T-helper 1 cell treated with Interleukin-12 subunit alpha and Interleukin-12 subunit beta and Interleukin-4 antibody, amounts not matched to agents 30 μg/mL and 1 μg/mL, for 36 hours (primary cell): Measurements from ENCODE around the gene RAVER2.
"Not testable (repeated sequence)": the region's sequence is repeated elsewhere in the genome, so short reads cannot be mapped to it uniquely, and the experiment has no call there.

ENCODE experiments used
- H3K27ac Mint-ChIP-seq: one replicate; pipeline ENCODE4 v1.8.0; 2021; ENCODE audit warnings: mild to moderate bottlenecking, mixed read lengths
- H3K27me3 Mint-ChIP-seq: one replicate; pipeline ENCODE4 v1.8.0; 2021; ENCODE audit warnings: low read depth, mixed read lengths
- H3K36me3 Mint-ChIP-seq: one replicate; pipeline ENCODE4 v1.8.0; 2021; ENCODE audit warnings: low read depth, mixed read lengths
- H3K4me1 Mint-ChIP-seq: one replicate; pipeline ENCODE4 v1.8.0; 2021; ENCODE audit warnings: low read depth, mixed read lengths
- H3K4me3 Mint-ChIP-seq: one replicate; pipeline ENCODE4 v1.8.0; 2021; ENCODE audit warnings: mild to moderate bottlenecking, moderate library complexity, mixed read lengths
- H3K9me3 Mint-ChIP-seq: one replicate; pipeline ENCODE4 v1.8.0; 2021; ENCODE audit warnings: mixed read lengths

RAVER2 gene

DNA sequence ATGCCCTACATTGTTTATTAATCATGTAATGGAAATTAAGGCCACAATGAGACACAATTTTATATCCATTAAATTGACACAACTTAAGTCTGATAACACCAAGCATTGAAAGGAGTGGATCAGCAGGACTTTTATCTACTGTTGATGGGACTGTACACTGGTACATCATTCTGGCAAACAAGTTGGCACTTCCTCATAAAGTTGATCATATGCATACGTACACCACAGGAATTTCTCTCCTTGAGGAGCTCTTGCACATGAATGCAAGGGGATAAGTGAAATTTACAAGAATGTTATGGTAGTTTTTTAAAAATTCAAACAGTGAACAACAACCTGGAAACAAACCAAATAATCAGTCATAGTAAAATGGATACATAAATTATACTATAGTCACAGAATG, 20.1 kb downstream of the RAVER2 start:
- no peaks in the 10 kb centered on the region for H3K9me3 Mint-ChIP-seq
- no peaks in the 10 kb centered on the region for H3K27me3 Mint-ChIP-seq
- no peak overlapping the region for H3K27ac Mint-ChIP-seq
- H3K36me3 Mint-ChIP-seq = no peaks in the 10 kb centered on the region
- H3K4me1 Mint-ChIP-seq = no peaks in the 10 kb centered on the region
- H3K4me3 Mint-ChIP-seq = no peak overlapping the region

DNA sequence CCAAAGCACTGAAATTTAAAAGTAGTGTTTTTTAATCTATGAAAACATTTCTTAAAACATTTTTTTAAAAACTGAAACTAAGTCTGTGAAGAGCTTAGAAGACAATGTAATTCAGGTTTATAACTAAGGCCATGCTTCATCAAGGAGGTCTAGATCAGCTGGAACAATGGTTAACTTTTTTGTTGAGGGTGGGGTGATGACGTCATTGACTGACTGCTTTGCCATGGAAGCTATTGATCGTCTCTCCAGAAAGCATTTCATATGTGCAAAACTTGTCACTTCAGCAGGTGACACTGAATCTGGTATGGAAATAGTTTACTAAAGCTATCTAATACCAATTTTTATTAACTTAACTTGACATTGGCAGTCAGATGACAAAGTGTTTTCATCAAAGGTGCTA, 21.0 kb downstream of the RAVER2 start:
- H3K27me3 Mint-ChIP-seq = no peaks in the 10 kb centered on the region
- no peaks in the 10 kb centered on the region for H3K36me3 Mint-ChIP-seq
- peaks cover 7% of the 10 kb centered on the region for H3K9me3 Mint-ChIP-seq
- no peak overlapping the region for H3K27ac Mint-ChIP-seq
- H3K4me3 Mint-ChIP-seq = no peak overlapping the region
- no peaks in the 10 kb centered on the region for H3K4me1 Mint-ChIP-seq

DNA sequence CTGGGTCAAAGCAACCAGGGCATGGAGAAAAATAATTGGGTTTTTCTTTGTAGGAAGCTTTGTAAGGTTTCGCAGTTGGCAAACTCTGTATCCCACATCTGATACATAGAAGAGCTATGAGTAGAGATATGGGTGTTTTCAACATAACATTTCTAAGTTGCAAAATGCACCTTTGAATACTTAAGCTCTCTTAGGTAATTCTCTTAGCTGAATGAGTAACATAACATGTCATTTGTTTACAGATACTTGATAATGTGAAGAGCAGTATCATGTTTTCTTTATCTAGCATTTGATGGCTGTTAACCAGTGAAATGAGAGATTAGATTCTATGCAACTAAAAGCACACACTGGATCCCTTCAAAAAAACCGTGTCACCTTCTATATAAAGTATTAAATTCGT, 21.6 kb downstream of the RAVER2 start:
- Mint-ChIP-seq H3K27ac (no peak overlapping the region), H3K27me3 (no peaks in the 10 kb centered on the region), H3K4me3 (no peak overlapping the region), H3K9me3 (peaks cover 7% of the 10 kb centered on the region), H3K4me1 (no peaks in the 10 kb centered on the region), H3K36me3 (no peaks in the 10 kb centered on the region)

DNA sequence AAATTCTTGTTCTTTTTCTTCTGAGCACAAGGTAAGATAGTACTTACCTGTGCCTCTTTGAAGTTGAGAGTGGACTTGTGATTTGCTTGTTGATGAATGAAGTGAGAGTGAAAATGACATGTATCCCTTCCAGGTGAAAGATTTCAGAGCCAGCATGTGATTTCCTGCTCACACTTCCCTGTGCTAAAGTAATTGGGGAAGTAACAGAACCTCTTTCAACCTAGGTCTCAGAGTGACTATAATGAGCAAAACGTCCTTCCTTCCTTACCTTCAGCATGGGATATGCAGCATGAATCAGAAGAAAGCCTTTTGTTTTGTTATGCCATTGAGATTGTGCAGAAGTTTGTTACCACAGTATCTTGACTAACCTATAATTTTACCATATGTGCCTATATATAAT, 24.6 kb downstream of the RAVER2 start:
- H3K27me3 Mint-ChIP-seq = no peaks in the 10 kb centered on the region
- H3K4me3 Mint-ChIP-seq = no peak overlapping the region
- H3K36me3 Mint-ChIP-seq = no peaks in the 10 kb centered on the region
- H3K4me1 Mint-ChIP-seq = no peaks in the 10 kb centered on the region
- H3K9me3 Mint-ChIP-seq = peaks cover 14% of the 10 kb centered on the region
- no peak overlapping the region for H3K27ac Mint-ChIP-seq

DNA sequence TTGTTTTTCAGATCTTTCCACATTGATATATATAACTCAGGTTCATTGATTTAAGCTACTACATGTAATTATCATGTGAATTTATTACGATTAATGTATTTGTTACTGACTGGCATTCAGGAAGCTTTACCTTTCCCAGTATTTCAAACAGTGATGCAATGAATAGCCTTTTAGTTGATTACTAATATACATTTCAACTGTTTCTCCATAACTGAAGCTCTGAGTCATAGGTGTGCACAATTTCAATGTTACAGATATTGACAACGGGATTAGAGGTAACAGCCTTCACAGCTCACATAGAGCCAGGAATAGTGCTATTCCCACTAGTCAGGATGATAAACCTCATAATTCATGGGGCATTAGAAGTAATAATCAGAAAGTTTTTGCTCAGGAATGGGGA, 25.1 kb downstream of the RAVER2 start:
- Mint-ChIP-seq H3K36me3 (no peaks in the 10 kb centered on the region), H3K27me3 (no peaks in the 10 kb centered on the region), H3K27ac (no peak overlapping the region), H3K9me3 (peaks cover 14% of the 10 kb centered on the region), H3K4me3 (no peak overlapping the region), H3K4me1 (no peaks in the 10 kb centered on the region)

DNA sequence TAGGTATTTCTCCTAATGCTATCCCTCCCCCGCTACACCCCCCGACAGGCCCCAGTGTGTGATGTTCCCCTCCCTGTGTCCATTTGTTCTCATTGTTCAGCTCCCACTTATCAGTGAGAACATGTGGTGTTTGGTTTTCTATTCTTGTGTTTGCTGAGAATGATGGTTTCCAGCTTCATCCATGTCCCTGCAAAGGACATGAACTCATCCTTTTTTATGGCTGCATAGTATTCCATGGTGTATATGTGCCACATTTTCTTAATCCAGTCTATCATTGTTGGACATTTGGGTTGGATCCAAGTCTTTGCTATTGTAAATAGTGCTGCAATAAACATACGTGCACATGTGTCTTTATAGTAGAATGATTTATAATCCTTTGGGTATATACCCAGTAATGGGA, 28.4 kb downstream of the RAVER2 start:
- not testable (repeated sequence) for H3K27ac Mint-ChIP-seq, H3K4me1 Mint-ChIP-seq, H3K27me3 Mint-ChIP-seq, H3K36me3 Mint-ChIP-seq, H3K4me3 Mint-ChIP-seq
- peaks cover 14% of the 10 kb centered on the region for H3K9me3 Mint-ChIP-seq

DNA sequence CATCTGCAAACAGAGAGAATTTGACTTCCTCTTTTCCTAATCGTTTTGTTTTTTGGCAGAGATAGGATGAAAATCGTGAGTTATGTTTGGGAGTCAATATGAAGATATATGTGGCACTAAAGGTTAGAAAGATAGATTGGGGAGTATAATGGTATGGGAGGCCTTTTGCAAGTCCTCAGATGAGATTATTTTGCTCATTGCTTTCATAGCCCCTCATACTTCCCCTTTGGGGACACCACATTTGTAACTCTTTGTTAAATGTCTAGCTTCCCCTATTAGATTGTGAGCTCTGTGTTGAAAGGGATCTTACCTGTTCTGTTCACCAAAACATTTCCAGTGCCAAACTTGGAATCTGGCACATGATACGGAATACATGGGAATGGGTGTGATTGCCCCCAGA, 30.2 kb downstream of the RAVER2 start:
- no peak overlapping the region for H3K27ac Mint-ChIP-seq
- H3K36me3 Mint-ChIP-seq = no peaks in the 10 kb centered on the region
- H3K9me3 Mint-ChIP-seq = peaks cover 14% of the 10 kb centered on the region
- H3K27me3 Mint-ChIP-seq = peaks cover 3% of the 10 kb centered on the region
- H3K4me1 Mint-ChIP-seq = no peaks in the 10 kb centered on the region
- H3K4me3 Mint-ChIP-seq = no peak overlapping the region

DNA sequence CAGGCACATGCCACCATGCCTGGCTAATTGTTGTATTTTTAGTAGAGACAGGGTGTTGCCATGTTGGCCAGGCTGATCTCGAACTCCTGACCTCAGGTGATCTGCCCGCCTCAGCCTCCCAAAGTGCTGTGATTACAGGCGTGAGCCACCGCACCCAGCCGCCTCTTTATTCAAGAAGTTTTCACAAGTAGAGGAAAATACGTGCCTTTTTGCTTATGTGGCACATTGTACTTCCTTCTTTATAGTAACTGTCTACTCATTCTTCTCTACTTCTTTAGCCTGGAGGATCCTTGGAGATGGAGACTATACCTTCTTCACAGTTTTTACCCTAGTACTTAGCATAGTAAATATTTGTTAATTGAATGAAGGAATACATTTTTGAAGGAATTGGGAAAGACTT, 37.2 kb downstream of the RAVER2 start:
- H3K4me3 Mint-ChIP-seq, H3K4me1 Mint-ChIP-seq, H3K36me3 Mint-ChIP-seq: not testable (repeated sequence)

DNA sequence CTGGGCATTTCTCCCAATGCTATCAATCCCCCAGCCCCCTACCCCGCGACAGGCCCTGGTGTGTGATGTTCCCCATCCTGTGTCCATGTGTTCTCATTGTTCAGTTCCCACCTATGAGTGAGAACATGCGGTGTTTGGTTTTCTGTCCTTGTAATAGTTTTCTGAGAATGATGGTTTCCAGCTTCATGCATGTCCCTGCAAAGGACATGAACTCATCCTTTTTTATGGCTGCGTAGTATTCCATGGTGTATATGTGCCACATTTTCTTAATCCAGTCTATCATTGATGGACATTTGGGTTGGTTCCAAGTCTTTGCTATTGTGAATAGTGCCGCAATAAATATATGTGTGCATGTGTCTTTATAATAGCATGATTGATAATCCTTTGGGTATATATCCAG, 38.0 kb downstream of the RAVER2 start:
- H3K9me3 Mint-ChIP-seq, H3K27ac Mint-ChIP-seq, H3K4me3 Mint-ChIP-seq, H3K4me1 Mint-ChIP-seq, H3K36me3 Mint-ChIP-seq, H3K27me3 Mint-ChIP-seq: not testable (repeated sequence)

More for the DNA sequence above, 37.2 kb downstream of the RAVER2 start:
- not testable (repeated sequence) for H3K27ac Mint-ChIP-seq, H3K27me3 Mint-ChIP-seq, H3K9me3 Mint-ChIP-seq

DNA sequence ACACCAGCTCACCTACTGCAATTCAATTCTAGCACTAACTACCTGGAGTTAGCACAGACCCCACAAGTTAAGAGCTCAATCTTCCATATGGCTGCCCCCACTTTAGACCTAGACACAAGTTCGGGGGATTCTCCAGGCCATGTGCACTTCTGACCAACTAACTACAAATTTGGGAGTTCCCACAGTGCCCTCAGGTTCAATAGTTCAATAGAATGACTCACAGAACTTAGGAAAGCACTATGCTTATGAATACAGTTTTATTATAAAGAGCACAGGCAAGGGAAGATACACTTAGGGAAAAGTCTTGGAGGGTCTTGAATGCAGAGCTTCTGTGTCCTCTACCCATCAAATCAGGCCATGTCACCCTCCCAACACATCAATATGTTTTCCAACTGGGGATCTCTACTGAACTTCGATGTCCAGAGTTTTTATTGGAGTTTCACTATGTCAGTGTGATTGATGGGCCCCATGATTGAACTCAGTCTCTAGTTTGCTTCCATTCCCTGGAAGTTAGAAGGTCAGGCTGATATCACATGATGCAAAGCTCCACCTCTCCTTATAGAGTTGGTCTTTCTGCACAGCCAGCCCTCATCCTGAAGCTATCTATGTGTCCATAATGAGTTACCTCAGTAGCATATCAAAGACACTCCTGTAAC, 46.1 kb downstream of the RAVER2 start:
- no peaks in the 10 kb centered on the region for H3K36me3 Mint-ChIP-seq
- no peak overlapping the region for H3K4me3 Mint-ChIP-seq
- no peaks in the 10 kb centered on the region for H3K4me1 Mint-ChIP-seq
- H3K9me3 Mint-ChIP-seq = peaks cover 26% of the 10 kb centered on the region
- H3K27me3 Mint-ChIP-seq = no peaks in the 10 kb centered on the region
- H3K27ac Mint-ChIP-seq = no peak overlapping the region

DNA sequence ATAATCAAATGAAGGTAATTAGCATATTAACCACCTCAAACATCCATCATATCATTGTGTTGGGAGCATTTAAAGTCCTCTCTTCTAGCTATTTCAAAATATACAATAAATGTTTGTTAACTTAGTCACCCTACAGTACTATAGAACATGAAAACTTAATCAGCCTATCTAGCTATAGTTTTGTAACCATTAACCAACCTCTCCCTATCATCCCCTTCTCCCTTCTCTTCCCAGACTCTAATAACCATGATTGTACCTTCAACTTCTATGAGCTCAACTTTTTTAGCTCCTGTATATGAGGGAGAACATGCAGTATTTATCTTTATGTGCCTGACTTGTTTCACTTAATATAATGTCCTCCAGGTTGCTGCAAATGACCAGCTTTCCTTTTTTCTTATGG, 54.0 kb downstream of the RAVER2 start:
- Mint-ChIP-seq H3K4me3 (no peak overlapping the region), H3K4me1 (no peaks in the 10 kb centered on the region), H3K27me3 (peaks cover 7% of the 10 kb centered on the region), H3K9me3 (peaks cover 1% of the 10 kb centered on the region), H3K36me3 (no peaks in the 10 kb centered on the region), H3K27ac (no peak overlapping the region)

DNA sequence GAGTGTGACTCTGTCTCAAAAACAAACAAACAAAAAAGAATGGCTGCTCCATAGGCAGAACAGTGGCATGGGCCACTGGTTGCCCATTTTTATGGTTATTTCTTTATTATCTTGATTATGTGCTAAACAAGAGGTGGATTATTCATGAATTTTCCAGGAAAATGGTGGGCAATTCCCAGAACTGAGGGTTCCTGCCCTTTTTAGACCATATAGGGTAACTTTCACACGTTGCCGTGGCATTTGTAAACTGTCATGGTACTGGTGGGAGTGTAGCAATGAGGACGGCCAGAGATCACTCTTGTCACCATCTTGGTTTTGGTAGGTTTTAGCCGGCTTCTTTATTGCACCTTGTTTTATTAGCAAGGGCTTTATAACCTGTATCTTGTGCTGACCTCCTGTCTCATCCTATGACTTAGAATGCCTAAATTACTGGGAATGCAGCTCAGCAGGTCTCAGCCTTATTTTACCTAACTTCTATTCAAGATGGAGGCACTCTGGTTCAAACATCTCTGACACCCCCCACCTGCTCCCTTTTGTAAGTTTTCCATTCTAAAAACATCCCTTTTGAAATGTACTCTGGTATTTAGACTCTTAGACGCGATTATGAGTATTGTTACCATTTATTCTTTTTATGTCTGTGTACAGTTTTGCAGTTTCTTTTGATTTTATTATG, 57.1 kb downstream of the RAVER2 start:
- Mint-ChIP-seq H3K27me3 (peaks cover 7% of the 10 kb centered on the region), H3K4me3 (no peak overlapping the region), H3K36me3 (no peaks in the 10 kb centered on the region), H3K4me1 (no peaks in the 10 kb centered on the region), H3K27ac (no peak overlapping the region), H3K9me3 (no peaks in the 10 kb centered on the region)

DNA sequence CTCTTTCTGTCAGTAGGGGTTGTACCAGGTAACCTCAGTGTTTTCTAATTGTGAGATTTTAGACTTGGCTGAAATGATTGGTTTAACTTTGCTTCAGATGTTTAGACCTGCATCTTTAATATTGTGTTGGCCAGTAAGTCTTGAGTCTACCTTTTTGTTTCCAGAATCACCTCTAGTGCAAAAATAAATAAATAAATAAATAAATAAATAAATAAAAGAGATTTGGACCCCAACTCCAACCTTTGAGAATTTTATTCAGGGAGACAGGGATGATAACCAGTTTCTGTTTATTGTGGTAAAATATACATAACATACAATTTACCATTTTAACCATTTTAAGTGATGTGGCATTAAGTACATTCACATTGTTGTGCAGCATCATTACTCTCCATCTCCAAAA, 64.4 kb downstream of the RAVER2 start:
- Mint-ChIP-seq H3K9me3 (no peaks in the 10 kb centered on the region), H3K36me3 (no peaks in the 10 kb centered on the region), H3K4me1 (no peaks in the 10 kb centered on the region), H3K27ac (no peak overlapping the region), H3K4me3 (no peak overlapping the region), H3K27me3 (no peaks in the 10 kb centered on the region)

DNA sequence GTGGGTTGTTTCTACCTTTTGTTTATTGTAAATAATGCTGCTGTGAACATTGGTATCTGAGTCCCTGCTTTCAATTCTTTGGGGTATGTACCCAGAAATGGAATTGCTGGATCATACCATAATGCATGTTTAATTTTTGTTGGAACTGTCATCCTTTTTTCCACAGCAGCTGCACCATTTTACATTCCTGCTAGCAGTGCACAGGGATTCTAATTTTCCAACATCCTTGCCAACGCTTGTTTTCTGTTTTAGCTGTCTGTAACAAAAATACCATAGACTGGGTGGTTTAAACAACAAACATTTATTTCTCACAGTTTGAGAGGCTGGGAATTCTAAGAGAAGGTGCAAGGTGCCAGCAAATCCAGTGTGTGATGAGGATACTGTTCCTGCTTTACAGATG, 65.1 kb downstream of the RAVER2 start:
- no peaks in the 10 kb centered on the region for H3K36me3 Mint-ChIP-seq
- no peak overlapping the region for H3K27ac Mint-ChIP-seq
- no peak overlapping the region for H3K4me3 Mint-ChIP-seq
- H3K9me3 Mint-ChIP-seq = no peaks in the 10 kb centered on the region
- H3K27me3 Mint-ChIP-seq = no peaks in the 10 kb centered on the region
- H3K4me1 Mint-ChIP-seq = no peaks in the 10 kb centered on the region

DNA sequence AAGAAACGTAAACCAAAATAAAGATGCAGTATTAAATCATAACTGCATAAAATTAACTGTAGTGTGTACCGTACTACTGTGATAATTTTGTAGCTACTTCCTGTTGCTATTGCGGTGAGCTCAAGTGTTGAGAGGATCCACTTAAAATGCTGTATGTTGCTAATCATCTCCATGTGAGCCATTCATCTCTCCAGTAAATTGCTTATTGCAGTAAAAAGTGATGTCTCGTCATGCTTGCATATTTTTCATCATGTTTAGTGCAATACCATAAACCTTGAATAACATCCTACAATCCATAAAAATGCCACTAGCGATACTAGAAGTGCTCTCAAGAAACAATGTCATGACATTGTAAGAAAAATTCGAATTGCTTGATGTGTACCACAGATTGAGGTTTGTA, 66.3 kb downstream of the RAVER2 start:
- no peaks in the 10 kb centered on the region for H3K9me3 Mint-ChIP-seq
- H3K27ac Mint-ChIP-seq = no peak overlapping the region
- peaks cover under 1% of the 10 kb centered on the region for H3K27me3 Mint-ChIP-seq
- no peaks in the 10 kb centered on the region for H3K36me3 Mint-ChIP-seq
- no peak overlapping the region for H3K4me3 Mint-ChIP-seq
- H3K4me1 Mint-ChIP-seq = no peaks in the 10 kb centered on the region

DNA sequence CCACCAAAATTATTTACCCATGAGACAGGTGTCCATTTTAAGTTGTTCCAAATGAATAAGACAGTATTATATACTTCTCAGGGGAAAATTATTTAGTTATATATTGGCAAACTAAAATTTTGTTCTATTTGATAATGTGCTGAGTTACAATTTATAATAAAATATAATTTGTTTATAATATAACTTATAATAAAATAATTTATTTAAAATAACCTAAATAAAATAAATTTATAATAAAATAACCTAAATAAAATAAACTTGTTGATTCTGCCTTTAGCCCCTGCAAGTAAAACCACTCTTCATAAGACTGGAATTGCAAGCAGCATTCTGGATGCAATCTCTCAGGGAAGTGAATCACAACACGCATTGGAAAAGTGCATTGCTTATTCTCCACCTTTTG, 69.6 kb downstream of the RAVER2 start:
- no peak overlapping the region for H3K27ac Mint-ChIP-seq
- no peaks in the 10 kb centered on the region for H3K4me1 Mint-ChIP-seq
- H3K36me3 Mint-ChIP-seq = no peaks in the 10 kb centered on the region
- H3K9me3 Mint-ChIP-seq = peaks cover 4% of the 10 kb centered on the region
- no peak overlapping the region for H3K4me3 Mint-ChIP-seq
- H3K27me3 Mint-ChIP-seq = peaks cover 6% of the 10 kb centered on the region
